ENCODE measurements around the gene RAB40C.
A peak's percentile ranks its signal among the peaks of the same experiment; 100 is the strongest.

RAB40C gene, protein sequence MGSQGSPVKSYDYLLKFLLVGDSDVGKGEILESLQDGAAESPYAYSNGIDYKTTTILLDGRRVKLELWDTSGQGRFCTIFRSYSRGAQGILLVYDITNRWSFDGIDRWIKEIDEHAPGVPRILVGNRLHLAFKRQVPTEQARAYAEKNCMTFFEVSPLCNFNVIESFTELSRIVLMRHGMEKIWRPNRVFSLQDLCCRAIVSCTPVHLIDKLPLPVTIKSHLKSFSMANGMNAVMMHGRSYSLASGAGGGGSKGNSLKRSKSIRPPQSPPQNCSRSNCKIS

DNA sequence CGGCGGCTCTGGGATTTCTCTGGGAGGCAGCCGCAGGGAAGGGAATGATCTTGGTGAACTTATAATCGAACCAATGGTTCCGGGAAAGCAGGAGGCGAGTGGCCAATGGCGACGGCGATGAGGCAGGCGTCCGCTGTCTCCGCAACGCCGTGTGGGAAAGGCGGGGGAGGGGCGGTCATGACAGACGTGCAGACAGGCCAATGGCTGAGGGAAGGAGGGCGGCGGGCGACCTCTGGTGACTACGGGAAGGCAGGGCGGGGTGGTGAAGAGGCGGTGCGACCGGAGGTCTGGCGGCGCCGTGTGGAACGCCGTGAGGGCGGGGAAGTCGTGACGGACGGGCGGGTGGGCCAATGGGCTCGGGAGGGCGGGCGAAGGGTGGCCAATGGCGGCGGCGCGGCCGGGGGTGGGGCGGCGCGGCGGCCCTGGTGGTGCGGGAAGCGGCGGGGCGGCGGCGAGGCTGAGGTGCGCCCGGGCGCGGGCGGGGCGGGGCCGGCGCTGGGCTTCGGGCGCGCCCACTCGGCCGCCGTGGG lies at the start of gene RAB40C:
TSS of gene RAB40C (plus strand) at position 409 of the 530 bp plus-strand sequence. CDS start 226 bp downstream, outside the sequence.
- DNase-seq (ENCODE audit: low spot score) = peak; percentile 98

DNA sequence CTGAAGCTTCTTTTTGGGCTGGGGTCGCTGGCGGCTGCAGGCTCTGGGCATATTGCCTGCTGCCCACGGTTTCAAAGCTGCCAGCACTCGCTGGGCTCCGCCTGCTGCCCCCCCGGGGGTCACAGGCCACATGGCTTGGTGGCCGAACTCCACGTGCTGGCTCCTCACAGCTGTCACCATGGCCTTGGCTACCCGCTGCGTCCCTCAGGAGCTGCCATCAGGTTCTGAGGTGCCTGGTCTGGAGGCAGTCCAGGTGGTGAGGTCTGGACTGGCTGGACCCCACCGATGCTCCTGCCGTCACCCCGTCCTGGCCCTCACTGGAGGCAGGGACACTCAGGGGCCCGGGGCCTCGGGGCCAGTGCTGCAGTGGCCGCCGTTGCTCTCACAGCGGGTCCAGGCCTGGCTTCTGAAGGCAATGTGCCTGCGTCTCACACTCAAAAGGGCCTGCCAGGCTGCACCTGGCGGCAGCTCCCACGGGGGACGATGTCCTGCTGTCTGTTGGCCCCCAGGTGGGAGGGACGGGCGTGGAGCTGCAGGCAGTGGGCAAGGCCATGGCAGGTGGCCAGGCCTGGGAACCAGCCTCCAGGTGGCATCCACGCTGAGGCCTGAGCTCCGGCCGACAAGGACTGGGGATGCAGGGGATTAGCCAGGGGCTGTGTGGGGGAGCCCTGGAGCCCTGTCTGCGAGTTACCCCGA lies 49.1 kb upstream of the RAB40C start:
- DNase-seq (ENCODE audit: low spot score) = no peak

DNA sequence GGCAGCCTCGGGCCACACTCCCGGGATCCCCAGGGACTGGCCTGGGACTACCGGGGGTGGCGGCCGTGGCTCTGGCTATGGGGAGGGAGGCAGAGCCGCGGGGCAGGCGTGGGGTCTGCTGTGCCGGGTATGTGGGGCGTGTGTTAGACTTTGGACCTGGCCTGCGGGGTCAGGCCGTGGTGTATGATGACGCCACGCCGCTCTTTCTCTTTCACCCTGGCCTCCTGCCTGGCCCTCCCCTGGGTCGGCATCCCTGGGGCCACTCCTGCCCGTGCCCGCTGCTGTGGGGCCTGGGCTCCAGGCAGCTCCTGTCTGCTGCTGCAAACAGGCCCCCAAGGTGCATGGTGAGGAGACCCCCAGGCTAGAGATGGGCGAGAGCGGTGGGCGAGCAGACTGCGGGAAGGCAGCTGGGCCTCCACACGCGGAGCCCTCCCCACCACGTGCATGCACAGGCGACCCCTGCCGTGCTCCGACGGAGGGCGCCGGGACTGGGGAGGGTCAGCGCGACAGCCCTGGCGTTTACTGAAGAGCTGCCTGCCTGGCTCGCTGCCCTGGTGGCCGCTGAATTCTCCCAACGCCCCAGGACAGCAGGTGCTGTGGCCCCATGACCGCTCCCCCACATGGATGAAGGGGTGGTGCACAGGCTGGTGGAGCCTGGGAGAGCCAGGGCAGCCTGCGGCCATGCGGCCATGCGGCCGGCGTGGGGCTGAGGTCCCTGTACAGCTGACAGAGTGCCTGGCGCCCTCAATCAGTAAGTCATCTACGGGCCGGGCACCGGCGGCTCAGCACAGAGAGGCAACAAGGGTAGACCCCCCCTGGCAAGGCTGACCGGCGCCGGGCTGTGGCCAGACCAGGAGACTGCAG lies 46.3 kb upstream of the RAB40C start:
- no peak for DNase-seq (ENCODE audit: low spot score)

DNA sequence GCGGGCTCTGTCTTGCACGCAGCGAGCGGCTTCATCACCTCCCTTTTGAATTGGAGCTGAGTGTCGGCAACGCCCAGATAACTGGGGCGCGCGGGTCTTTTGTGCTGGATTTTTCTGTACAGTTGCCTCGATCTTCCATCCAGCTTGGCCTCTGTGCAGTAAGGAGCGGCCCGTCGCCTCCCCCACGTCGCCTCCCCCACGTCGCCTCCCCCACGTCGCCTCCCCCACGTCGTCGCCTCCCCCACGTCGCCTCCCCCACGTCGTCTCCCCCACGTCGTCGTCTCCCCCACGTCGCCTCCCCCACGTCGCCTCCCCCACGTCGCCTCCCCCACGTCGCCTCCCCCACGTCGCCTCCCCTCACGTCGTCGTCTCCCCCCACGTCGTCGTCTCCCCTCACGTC lies 45.3 kb upstream of the RAB40C start:
- no peak for DNase-seq (ENCODE audit: low spot score)

DNA sequence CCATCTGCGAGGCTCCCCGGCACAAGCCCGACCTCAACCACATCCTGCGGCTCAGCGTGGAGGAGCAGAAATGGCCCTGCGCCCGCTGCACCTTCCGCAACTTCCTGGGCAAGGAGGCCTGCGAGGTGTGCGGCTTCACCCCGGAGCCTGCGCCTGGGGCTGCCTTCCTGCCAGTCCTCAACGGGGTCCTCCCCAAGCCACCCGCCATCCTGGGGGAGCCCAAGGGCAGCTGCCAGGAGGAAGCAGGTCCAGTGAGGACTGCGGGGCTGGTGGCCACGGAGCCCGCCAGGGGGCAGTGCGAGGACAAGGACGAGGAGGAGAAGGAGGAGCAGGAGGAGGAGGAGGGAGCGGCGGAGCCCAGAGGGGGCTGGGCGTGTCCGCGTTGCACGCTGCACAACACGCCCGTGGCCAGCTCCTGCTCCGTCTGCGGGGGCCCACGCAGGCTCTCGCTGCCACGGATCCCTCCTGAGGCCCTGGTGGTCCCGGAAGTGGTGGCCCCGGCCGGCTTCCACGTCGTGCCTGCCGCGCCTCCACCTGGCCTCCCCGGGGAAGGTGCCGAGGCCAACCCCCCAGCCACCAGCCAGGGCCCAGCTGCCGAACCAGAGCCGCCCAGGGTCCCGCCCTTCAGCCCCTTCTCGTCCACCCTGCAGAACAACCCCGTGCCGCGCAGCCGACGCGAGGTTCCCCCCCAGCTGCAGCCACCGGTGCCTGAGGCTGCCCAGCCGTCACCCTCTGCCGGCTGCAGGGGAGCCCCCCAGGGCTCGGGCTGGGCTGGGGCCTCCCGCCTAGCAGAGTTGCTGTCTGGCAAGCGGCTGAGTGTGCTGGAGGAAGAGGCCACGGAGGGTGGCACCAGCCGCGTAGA lies 42.7 kb upstream of the RAB40C start:
- DNase-seq (ENCODE audit: low spot score) = peak; percentile 80

DNA sequence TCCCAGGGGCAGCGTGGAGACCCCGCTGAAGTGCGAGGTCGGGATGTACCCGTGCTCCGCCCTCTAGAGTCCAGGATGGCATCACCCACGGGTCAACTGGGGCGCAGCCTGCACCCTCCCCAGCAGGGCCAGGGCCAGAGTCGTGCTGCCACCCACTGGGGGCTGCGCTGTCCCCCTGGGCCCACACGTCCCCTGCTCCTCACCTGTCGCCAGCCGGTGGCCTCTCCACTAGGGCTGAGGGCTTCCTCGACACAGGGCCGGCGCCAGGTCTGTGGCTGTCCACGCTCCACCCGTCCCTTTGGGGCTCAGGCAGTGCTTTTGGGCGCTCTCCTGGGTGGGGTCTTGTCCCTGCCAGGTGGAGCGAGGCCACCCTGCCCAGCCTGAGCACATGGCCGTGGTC lies 41.3 kb upstream of the RAB40C start:
- DNase-seq (ENCODE audit: low spot score) = no peak

DNA sequence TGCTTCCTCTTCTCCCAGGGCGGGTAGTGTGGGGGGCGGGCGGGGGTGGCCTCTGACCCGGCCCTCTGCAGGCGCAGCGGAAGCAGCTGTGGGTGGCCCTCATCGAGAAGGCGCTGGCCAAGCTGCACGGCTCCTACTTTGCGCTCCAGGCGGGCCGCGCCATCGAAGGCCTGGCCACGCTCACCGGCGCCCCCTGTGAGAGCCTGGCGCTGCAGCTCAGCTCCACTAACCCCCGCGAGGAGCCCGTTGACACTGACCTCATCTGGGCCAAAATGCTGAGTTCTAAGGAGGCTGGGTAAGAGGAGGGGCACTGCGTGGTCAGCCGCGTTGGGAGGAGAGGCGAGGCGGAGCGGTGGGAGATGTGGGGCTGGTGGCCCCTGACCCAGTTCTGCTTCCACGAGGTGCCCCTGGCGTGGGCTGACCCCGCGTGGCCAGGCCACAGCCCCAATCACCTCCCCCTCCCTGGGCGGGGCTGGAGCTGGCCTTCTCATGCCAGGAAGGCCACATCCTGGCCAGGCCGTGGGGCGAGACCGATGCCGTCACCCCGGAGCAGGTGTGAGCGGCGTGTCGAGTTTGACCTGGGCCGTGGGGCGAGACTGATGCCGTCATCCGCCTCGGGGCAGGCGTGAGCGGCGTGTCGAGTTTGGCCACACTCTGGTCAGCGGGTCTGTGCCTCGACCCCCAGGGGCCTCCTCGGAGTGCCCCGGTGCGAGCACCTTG lies 40.2 kb upstream of the RAB40C start:
- no peak for DNase-seq (ENCODE audit: low spot score)

DNA sequence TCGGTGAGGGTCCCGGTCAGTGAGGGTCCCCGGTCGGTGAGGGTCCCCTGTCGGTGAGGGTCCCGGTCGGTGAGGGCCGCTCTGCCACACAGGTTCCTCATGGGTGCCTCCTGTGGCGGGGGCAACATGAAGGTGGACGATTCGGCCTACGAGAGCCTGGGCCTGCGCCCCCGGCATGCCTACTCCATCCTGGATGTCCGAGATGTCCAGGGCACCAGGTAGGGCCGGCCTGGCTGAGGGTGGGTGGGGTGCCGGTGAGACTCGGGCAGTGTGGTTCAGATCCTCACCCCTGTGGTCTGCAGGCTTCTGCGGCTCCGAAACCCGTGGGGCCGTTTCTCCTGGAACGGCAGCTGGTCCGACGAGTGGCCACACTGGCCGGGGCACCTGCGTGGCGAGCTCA lies 38.7 kb upstream of the RAB40C start:
- no peak for DNase-seq (ENCODE audit: low spot score)

DNA sequence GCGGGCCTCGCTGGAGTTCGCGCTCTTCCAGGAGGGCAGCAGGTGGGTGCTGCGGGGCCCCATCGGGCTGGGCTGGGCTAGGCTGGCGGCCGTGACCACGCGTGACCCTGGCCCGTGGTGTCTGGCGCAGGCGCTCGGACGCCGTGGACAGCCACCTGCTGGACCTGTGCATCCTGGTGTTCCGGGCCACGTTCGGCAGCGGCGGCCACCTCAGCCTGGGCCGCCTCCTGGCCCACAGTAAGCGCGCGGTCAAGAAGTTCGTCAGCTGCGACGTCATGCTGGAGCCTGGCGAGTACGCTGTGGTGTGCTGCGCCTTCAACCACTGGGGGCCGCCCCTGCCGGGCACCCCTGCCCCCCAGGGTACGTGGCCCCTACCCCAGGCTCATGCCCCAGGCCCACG lies 37.7 kb upstream of the RAB40C start:
- no peak for DNase-seq (ENCODE audit: low spot score)

DNA sequence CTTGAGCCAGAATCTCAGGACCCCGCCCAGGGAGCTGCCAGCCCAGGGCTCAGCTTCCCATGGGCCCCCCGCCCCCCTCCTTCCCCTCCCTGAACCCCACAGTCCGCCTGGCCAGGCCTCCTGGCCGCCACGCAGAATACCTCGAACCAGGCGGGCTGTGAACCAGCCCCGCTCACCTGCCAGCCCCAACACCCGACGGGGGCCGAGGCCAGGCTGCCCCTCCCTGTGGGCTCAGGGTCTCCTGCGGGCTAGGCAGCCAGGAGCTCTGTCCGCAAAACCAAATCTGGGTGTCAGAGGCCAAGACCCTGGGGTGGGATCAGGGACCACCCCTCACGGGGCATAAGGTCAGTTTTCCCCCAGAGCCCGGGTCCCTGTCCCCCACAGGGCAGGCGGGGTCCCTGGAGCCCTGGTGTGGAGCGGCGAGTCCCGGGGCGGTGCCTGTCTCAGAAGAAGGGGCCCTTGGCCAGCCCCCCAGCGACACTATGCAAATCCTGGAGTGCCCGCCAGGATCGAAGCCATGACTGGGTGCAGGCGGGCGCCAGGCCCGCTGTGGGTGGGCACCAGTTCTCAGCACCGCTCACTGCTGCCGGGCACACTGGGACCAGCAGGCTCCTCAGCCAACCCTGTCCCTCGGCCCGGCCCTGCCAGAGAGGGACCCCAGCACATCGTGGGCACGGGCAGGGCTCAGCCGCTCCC lies 36.1 kb upstream of the RAB40C start:
- no peak for DNase-seq (ENCODE audit: low spot score)

DNA sequence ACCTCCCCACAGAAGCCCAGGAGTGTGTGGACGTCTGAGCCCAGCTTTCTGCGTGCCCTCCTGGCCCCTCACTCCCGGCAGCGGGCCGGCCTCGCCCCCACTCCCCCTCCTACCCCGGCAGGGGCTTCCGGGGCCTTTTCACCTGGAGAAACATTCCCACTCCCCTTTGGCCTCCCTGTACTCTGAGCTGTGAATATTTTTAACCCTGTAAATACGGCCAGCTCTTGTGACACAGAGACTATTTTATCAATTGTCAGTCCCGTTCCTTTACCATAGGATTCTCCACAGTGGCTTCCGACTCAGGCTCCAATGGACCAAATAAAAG lies 35.6 kb upstream of the RAB40C start:
- DNase-seq (ENCODE audit: low spot score) = no peak

DNA sequence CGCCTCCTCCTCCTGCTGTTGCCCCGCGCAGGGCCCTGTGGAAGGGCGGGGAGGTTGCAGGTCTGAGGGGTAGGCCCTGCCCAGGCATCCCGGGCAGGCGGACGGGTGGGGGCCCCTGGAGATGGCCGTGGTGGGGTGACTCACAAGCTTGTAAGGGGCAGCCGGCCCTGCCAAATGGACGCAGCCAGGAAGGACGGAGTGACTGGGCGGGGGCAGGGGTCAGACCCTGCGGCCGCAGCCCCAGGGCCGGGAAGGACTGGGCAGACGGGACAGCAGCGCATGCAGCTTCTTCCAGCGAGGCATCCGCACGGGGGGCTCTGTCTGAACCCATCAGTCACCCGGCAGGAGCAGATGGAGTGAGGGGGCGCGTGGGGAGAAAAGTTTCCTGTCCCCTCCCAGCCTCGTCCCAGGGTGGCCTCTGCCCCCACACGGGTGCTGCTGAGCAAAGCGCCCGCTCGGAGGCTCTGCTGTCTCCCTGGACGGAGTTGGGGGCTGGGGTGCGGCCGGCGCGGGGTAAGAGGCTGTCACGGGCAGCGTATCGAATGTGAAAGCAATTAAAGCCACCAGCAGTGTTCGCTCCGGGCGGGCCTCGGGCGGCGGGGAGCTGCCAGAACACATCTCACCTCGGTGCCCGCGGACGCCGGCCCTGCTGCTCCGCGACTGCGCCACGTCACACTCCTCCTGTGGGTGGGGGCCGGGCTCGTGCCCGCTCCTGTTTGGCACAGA lies 35.1 kb upstream of the RAB40C start:
- DNase-seq (ENCODE audit: low spot score) = peak; percentile 91

DNA sequence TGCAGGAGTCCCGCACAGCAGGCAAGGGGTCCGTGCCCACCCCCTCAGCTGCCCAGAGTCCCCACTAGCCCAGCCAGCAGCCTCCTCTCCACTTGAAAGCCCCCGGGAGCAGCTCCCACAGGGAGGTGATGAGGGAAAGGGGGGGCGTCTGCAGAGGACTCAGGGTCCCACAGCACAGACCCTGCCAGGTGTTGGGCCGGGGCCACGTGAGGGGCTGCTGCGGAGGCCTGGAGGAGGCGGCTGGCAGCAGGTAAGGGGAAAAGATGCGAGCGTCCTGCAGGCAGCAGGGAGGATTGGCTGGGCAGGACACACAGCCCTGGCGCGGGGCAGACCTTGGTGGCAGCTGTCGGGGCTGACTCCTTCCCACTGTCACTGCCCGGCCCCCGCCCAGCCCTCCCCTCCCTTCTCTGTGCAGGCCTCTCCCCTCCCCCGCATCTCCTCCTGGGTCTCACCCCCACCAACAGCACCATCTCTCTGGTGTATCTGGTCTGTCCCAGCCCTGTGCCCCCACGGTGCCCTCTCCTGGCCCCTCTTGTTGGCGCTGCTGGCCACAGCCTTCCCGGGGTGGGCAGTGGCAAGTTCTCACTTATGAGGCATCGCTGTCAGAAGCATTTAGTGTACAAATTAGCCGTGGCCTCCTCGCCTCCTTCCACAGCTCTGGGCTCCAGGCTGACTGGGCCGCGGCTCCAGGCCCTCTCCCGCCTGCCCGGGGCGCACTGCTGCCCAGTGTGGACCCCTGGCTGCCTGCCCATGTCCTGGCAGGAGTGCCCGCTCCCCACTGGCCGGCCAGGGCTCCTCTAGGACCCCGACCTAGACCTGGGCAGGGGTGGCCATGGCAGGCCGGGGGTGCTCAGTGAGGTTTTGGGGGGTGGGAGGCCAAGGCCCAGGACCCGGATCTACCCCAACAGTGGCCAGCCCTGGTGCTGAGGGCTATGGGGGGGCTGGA lies 34.1 kb upstream of the RAB40C start:
- DNase-seq (ENCODE audit: low spot score) = no peak

DNA sequence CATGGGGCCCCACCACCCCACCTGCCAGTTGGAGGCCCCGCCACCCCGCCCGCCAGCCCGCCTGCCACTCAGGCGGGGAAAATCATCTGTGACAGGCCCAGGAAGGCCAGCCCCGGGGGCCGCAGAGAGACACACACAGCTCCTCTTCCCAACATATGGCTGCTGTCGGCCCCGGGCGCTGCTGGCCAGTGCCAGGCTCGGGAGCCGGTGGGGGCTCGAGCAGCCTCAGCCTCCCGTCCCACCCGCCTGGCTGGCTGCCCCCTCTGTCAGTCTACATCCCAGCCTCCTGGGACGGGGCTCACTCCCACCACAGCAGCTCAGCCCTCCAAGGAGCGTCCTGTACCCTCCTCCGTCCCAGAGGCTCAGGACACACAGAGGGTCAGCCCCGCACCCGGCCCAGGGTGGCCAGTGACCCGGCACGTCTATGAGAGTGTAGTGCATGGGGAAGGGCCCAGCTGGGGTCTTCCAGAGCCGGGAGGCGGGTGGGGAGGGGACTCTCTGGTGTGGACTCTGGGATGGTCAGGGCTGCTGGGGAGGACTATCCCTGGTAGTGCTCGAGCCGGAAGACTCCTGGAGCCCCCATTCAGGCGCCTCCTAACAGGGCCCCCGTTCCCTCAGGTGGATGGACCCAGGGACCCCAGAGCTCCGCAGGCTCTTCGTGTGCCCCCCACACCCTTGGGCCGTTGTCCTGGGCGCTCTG lies 33.2 kb upstream of the RAB40C start:
- no peak for DNase-seq (ENCODE audit: low spot score)

DNA sequence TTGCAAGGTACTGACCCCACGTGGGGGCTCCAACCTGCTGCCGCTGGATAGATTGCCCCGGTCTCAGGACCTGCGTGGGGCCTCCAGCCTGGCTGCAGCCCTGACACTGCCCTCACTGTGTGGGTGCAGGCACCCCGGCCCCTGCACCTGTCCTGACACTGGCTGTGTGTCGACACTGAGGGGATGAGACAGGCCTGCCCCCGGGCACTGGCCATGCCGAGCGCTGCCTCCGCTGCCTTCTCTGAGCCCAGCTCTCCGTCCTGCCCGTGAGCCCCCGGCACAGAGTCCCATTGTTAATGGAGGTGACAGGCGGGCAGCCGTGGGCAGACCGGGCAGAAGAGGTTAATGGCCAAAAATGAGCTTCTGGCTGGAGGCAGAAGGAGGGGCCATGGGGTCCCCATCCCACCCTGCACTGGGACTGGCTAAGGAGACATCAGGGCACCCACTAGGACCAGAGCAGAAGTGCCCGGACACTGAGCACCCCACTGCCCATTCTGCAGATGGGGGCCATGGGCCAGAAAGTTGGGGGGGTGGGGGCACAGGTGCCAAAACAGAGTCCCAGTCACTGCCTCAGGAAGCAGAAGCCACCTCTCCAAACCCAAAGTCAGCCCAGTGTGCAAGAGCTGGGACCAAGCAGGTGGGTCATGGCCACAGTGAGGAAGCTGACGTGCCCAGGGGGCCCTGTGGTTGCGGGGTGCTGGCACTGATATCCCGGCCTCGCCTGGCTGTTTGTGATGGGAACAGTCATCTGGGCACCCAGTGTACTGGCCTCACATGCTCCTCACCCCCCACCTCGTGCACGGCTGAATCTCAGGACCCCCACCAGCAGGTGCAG lies 32.2 kb upstream of the RAB40C start:
- no peak for DNase-seq (ENCODE audit: low spot score)

DNA sequence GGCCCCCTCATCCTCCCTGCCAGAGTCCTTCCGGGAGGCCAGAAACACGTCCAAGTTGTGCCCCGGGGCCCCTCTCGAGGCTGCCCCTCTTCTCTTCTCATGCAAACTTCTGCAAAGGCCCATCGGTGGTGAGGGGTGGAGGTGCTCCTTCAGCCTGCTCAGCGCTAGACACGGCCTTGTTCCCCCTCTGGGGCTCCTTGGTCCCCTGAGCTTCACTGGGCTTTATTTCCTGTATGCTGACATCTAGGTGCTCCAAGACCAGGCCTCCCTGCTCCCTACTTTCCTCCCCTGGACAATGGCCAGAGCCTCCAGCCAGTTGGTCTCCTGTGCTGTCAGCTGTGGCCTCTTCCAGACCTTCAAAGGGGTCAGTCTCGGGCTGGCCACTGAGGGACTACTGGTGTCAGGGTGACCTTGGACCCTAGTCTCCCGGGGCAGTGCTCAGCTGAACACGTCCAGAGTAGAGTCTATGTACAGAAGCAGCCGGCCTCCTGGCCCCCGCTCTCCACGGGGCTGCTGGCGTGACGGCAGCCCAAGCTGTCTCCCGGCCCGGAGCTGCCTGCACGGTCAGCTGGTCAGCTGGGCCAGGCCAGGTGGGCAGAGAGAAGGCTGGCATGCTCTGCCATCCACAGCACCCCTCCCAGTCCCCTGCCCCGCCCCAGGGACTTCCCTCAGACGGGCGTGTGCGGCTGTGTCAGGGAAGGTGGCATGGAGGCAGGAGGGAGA lies 31.4 kb upstream of the RAB40C start:
- DNase-seq (ENCODE audit: low spot score) = no peak

DNA sequence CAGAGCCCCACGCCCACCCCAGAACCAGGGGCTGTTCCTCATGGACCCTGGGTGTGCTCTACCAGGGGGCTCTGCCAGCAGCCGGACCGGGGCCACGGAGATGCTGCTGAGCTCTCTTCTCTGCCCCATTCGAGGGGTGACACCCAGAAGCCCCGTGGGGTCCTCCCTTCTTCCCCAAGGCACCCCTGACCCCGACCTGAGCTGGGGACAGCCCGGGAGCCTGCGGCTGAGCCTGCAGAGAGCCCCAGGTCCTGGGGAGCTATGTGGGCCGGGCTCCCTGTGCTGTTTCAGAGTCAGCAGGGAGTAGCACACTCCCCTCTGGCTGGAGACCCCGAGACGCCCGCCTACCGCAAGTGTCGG lies 30.9 kb upstream of the RAB40C start:
- DNase-seq (ENCODE audit: low spot score) = no peak
